ENCODE measurements around the gene CSGALNACT2. TPM values are rescaled to one million over a fixed set of nuclear protein-coding genes. Genes with fewer than 3 reads are reported as not detected.

The CSGALNACT2 gene
- total and polyA plus RNA-seq, 4 donors = 4.1 to 11.0 (median 6.1) TPM

- WGBS = 94% methylated on average over 2 of the region's 2 CpGs
- Histone ChIP-seq H3K36me3 (ENCODE audit: control insufficient read depth in 4 of 4, insufficient read depth in 3 of 4, low read depth in 1 of 4, low read length in 3 of 4) (no peaks in the 10 kb centered on the region), H3K27ac (ENCODE audit: low read depth in 1 of 2, low read length in 2 of 2) (no peak overlapping the region), H3K9me3 (ENCODE audit: control insufficient read depth in 4 of 4, low read length in 3 of 4) (no peaks in the 10 kb centered on the region), H3K4me1 (ENCODE audit: control insufficient read depth in 4 of 4, insufficient read depth in 4 of 4, low read length in 3 of 4) (no peaks in the 10 kb centered on the region), H3K9ac (ENCODE audit: low read depth in 1 of 2, low read length in 2 of 2) (no peak overlapping the region), H3K4me3 (ENCODE audit: low read depth in 1 of 3, low read length in 3 of 3) (no peak overlapping the region), H3K27me3 (ENCODE audit: control insufficient read depth in 4 of 4, insufficient read depth in 4 of 4, low read length in 3 of 4) (no peaks in the 10 kb centered on the region)
- no peak for TF ChIP-seq TAF1 (conservative IDR thresholded peaks at IDR 0.05)
- no peak for TF ChIP-seq CTCF (IDR thresholded peaks at IDR 0.05; ENCODE audit: low read depth, low read length, missing input control)
- no peak for TF ChIP-seq ATF3 (IDR thresholded peaks at IDR 0.05)
- TF ChIP-seq EGR1 (IDR thresholded peaks at IDR 0.05; ENCODE audit: low read depth in 2 of 2) = no peak
- TF ChIP-seq YY1 (IDR thresholded peaks at IDR 0.05) = no peak
- TF ChIP-seq REST (IDR thresholded peaks at IDR 0.05) = no peak
- TF ChIP-seq FOXA1 (IDR thresholded peaks at IDR 0.05) = no peak
- no peak for TF ChIP-seq NR2F2 (IDR thresholded peaks at IDR 0.05)
- no peak for TF ChIP-seq JUND (IDR thresholded peaks at IDR 0.05)
- no peak for TF ChIP-seq HNF4G (IDR thresholded peaks at IDR 0.05)
- TF ChIP-seq FOXA2 (IDR thresholded peaks at IDR 0.05) = no peak
- TF ChIP-seq GABPA (IDR thresholded peaks at IDR 0.05 in 1 of 2, conservative IDR thresholded peaks at IDR 0.05 in 1 of 2) = no peak
- no peak for TF ChIP-seq RAD21 (IDR thresholded peaks at IDR 0.05)
- TF ChIP-seq ZBTB33 (IDR thresholded peaks at IDR 0.05) = no peak
- TF ChIP-seq MAX (IDR thresholded peaks at IDR 0.05) = no peak
- TF ChIP-seq SP1 (IDR thresholded peaks at IDR 0.05) = no peak
- TF ChIP-seq RXRA (IDR thresholded peaks at IDR 0.05) = no peak
- no peak for TF ChIP-seq HNF4A (conservative IDR thresholded peaks at IDR 0.05)
- no peak for DNase-seq (ENCODE audit: low spot score)
Observed at GRCh38 chr10:43155221-43155620, 17.0 kb downstream of the CSGALNACT2 start.
